Measurements from ENCODE around the gene NFAM1.
A peak's percentile ranks its signal among the peaks of the same experiment; 100 is the strongest.

Gene NFAM1

DNA sequence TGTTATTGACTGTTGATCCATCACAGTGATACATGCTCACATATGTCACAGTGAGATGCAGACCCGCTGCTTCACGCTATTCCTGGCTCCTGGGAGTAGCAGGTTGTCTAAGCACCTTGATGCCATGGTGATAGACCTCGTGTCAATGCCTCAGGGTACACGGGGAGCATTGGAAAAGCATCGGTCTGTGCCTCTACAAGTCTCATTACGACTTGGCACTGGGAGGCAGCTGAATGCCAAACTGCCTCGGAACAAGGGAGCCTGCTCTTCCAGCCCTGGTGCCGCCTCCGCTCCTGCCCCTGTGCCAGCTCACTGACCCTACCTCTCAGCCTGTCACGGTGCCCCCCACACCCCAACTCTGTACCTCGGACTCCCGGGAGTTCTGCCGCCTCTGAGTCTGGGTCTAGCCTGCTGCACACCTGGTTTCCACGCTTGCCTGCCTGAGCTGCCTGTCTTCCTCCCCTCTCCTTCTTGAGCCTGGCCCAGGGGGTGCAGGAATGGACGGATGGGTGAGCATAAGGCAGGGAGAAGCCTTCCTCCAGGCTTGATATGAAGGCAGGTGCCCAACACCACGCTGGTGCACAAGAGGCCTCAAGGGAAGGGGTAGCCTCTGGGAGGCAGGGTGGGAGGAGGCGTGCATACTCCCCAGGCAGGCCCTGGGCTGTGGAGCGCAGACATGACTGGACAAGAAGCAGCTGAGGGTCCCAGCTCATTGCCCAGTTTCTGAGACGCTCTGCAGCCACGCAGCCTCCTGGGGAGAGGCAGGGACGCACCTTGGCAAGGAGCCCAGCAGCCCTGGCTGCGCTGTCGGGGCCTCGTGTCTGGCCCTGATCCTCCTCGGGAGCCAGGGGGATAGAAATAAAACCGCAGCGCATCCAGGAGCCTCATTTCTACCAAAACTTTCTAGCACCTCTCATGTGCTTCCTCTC lies 1.8 kb upstream of the NFAM1 start:
- no peak overlapping the region for H3K4me3 ChIP-seq
- DNase-seq (ENCODE audit: low spot score) = no peak
- no peak overlapping the region for H3K27ac ChIP-seq
- no peak for TF ChIP-seq CTCF (IDR thresholded peaks at IDR 0.05)

- no peak overlapping the region for H3K4me3 ChIP-seq
- no peak for DNase-seq (ENCODE audit: low spot score)
- H3K27ac ChIP-seq = peak overlapping the region in 1 of 2 donors; percentile 64
- TF ChIP-seq CTCF (IDR thresholded peaks at IDR 0.05) = no peak
Observed at GRCh38 chr22:42432818-42433217, 615 bp upstream of the NFAM1 start.

- TF ChIP-seq CTCF (IDR thresholded peaks at IDR 0.05) = no peak
- H3K27ac ChIP-seq = peak overlapping the region in 1 of 2 donors; percentile 64
- H3K4me3 ChIP-seq = peak overlapping the region; percentile 60
- DNase-seq (ENCODE audit: low spot score) = no peak
Observed at GRCh38 chr22:42431401-42432019, 693 bp downstream of the NFAM1 start.

- TF ChIP-seq CTCF (IDR thresholded peaks at IDR 0.05) = no peak
- H3K27ac ChIP-seq = peak overlapping the region in 1 of 2 donors; percentile 64
- no peak for DNase-seq (ENCODE audit: low spot score)
- H3K4me3 ChIP-seq = peak overlapping the region; percentile 60
Observed at GRCh38 chr22:42430528-42431125, 1.6 kb downstream of the NFAM1 start.

- H3K4me3 ChIP-seq = no peak overlapping the region
- DNase-seq (ENCODE audit: low spot score) = no peak
- no peak overlapping the region for H3K27ac ChIP-seq
- no peak for TF ChIP-seq CTCF (IDR thresholded peaks at IDR 0.05)
Observed at GRCh38 chr22:42428760-42429159, 3.4 kb downstream of the NFAM1 start.

- no peak for DNase-seq (ENCODE audit: low spot score)
- no peak for TF ChIP-seq CTCF (IDR thresholded peaks at IDR 0.05)
- Histone ChIP-seq H3K27ac (no peak overlapping the region), H3K4me3 (no peak overlapping the region)
Observed at GRCh38 chr22:42428025-42428424, 4.2 kb downstream of the NFAM1 start.

Data from coronary artery (tissue), 2 donors.